Measurements from ENCODE around the gene PDZRN4. TPM values are rescaled to one million over a fixed set of nuclear protein-coding genes. Genes with fewer than 3 reads are reported as not detected.

Gene PDZRN4
- total RNA-seq, 1 donor from 2014 or later, result 2.3 TPM

GRCh38 chr12:41589878-41590277, 401.8 kb downstream of the PDZRN4 start:
- H3K27ac Mint-ChIP-seq, result no peak overlapping the region
- no peak overlapping the region for H3K4me3 Mint-ChIP-seq
- TF ChIP-seq CTCF (conservative IDR thresholded peaks at IDR 0.05), result no peak
- no peaks in the 10 kb centered on the region for H3K36me3 Mint-ChIP-seq
- no peaks in the 10 kb centered on the region for H3K4me1 Mint-ChIP-seq (ENCODE audit: unreplicated experiment)
- no peak for DNase-seq (ENCODE audit: extremely low spot score, unreplicated experiment)
- no peaks in the 10 kb centered on the region for H3K9me3 Mint-ChIP-seq
- H3K27me3 Mint-ChIP-seq, result no peaks in the 10 kb centered on the region

GRCh38 chr12:41596190-41596589, 408.1 kb downstream of the PDZRN4 start:
- Mint-ChIP-seq H3K4me1 (ENCODE audit: unreplicated experiment) (no peaks in the 10 kb centered on the region), H3K27me3 (no peaks in the 10 kb centered on the region), H3K4me3 (no peak overlapping the region), H3K36me3 (no peaks in the 10 kb centered on the region), H3K27ac (no peak overlapping the region), H3K9me3 (no peaks in the 10 kb centered on the region)
- TF ChIP-seq CTCF (conservative IDR thresholded peaks at IDR 0.05), result no peak
- DNase-seq (ENCODE audit: extremely low spot score, unreplicated experiment), result no peak

- Mint-ChIP-seq H3K4me3 (no peak overlapping the region), H3K36me3 (no peaks in the 10 kb centered on the region), H3K9me3 (no peaks in the 10 kb centered on the region), H3K27ac (no peak overlapping the region), H3K27me3 (no peaks in the 10 kb centered on the region), H3K4me1 (ENCODE audit: unreplicated experiment) (no peaks in the 10 kb centered on the region)
- TF ChIP-seq CTCF (conservative IDR thresholded peaks at IDR 0.05), result no peak
- no peak for DNase-seq (ENCODE audit: extremely low spot score, unreplicated experiment)
Measured at GRCh38 chr12:41604830-41605229, 416.7 kb downstream of the PDZRN4 start.

- Mint-ChIP-seq H3K27ac (no peak overlapping the region), H3K4me3 (no peak overlapping the region), H3K4me1 (ENCODE audit: unreplicated experiment) (no peaks in the 10 kb centered on the region), H3K36me3 (no peaks in the 10 kb centered on the region), H3K9me3 (no peaks in the 10 kb centered on the region), H3K27me3 (no peaks in the 10 kb centered on the region)
- DNase-seq (ENCODE audit: extremely low spot score, unreplicated experiment), result no peak
- no peak for TF ChIP-seq CTCF (conservative IDR thresholded peaks at IDR 0.05)
Measured at GRCh38 chr12:41605545-41606305, 417.6 kb downstream of the PDZRN4 start.

GRCh38 chr12:41606468-41607445, 418.6 kb downstream of the PDZRN4 start:
- DNase-seq (ENCODE audit: extremely low spot score, unreplicated experiment), result no peak
- H3K4me3 Mint-ChIP-seq, result no peak overlapping the region
- no peaks in the 10 kb centered on the region for H3K27me3 Mint-ChIP-seq
- H3K36me3 Mint-ChIP-seq, result no peaks in the 10 kb centered on the region
- H3K4me1 Mint-ChIP-seq (ENCODE audit: unreplicated experiment), result no peaks in the 10 kb centered on the region
- no peak overlapping the region for H3K27ac Mint-ChIP-seq
- H3K9me3 Mint-ChIP-seq, result no peaks in the 10 kb centered on the region
- no peak for TF ChIP-seq CTCF (conservative IDR thresholded peaks at IDR 0.05)
